NCI-H2107 (cell line): ENCODE results near the gene TUBG2.
A peak's percentile ranks its signal among the peaks of the same experiment; 100 is the strongest.

Experiments
- DNase-seq: peaks from one replicate; lab custom pipeline; 2025; lab: John Stamatoyannopoulos, UW

Gene TUBG2

GRCh38 chr17:42677012-42677857 is 18.2 kb downstream of the TUBG2 start:
- peak; percentile 98 for DNase-seq

DNA sequence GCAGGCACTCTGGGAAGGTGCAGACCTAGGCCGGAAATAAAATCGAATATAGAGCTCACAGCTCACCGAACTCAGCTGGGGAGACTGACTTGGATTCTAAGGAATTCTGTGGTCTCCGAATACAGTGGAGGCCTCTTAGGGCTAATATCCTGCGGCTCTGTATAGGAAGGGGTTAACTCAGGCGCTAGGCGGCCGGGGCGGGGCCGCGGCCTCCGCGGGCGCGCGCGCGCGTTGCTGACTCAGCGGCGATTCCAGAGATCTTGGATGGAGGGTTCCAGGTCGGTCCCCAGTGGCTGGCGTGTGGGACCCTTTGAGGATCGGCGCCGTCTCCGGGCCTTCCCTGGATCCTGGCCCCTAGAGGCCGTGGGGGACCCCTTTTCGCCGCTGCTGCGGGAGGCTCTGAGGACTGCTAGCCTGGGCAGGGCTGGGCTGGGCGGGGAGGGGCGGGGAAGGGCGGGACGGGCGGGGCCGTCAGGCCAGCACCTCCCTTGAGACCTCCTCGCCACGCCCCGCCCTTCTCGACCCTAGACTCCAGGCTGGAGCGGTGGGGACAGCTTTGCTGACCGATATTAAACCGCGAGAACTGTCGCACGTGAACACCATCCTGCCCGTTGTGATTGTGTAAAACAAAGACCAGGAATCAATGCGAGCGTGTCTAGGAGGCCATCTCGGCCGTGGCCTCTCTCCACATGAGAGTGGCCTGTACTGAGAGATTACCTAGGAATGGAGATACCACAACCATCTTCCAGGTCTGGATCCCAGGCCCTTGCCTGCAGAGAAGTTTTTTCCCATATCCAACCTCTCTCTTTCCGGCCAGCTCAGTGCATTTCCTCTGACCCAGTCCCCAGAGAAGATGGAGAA is 19.1 kb downstream of the TUBG2 start:
- peak; percentile 81 for DNase-seq

- peak; percentile 43 for DNase-seq
Observed at GRCh38 chr17:42678951-42679491, 19.9 kb downstream of the TUBG2 start.

DNA sequence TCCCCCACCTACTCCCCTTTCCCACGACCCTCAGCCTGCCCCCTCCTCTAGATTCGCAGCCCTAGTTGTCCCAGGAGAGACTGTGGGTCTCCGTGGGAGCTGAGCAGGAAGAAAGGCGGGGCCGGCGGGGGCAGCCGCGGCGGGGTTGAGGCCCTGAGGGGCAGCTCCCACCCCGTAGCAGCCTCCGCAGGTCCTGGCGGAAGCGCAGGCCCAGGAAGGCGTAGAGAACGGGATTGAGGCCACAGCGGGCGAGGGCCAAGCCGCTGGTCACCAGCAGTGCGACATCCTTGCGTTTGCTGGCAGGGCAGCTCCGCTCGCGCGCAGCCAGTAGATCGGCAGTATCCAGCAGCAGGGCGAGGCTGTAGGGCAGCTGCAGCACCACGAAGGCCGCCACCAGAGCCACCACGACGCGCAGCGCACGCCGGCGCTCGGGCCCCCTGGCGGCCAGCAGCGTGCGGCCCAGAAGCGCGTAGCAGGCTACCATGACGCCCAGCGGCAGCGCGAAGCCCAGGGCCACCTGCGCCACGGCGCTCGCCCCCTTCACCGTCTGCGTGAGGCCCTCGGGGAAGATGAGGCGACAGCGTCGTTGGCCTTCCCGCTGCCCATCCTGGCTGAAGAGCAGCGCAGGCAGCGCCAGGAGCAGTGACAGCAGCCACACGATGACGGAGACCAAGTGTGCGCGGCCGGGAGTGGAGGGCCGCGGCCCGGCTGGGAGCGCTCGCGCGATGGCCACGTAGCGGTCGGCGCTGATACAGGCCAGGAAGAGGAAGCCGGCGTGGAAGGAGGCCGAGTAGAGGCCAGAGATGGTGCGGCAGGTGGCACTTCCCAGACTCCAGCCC is 20.6 kb downstream of the TUBG2 start:
- peak; percentile 41 for DNase-seq

- no peak for DNase-seq
Observed at GRCh38 chr17:42680331-42680808, 21.3 kb downstream of the TUBG2 start.

DNA sequence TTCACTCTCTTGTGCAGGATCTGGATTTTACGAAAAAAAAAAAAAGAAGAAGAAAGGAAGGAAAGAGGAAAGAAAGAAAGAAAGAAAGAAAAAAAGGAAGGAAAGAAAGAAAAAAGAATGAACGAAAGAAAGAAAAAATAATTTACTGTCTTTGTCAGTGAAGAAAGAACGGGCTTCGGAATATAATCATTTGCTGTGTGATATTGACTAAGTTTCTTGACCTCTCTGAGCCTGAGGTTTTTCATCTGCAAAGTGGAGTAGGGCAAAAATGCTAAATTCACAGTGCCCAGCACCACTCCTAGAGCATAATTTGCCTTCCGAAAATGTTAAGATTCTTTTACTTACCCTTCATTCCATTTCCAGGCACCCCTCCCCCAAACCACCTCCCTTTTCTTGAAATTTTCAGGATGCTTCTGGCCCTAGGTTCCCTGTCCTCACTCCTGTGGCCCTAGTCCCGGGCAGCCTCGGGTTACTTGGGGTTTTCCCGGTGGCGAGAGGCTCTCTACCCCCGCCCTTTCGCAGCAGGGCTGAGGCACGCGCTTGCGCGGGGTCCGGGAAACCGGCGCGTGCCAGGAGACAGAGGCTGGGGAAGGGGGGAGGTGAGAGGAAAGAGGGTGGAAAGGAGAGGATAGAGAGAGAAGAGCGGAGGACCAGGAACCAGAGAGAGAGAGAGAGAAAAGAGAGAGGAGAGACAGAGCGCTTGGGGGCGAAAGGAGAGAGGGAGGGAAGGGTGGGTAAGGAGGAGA is 23.1 kb downstream of the TUBG2 start, which contains the start of gene CNTNAP1:
TSS of gene CNTNAP1 (plus strand) at position 556 of the 746 bp plus-strand sequence. CDS start 299 bp downstream, outside the sequence.
- peak; percentile 17 for DNase-seq

- DNase-seq, result peak; percentile 30
Observed at GRCh38 chr17:42682722-42683403, 23.8 kb downstream of the TUBG2 start.

- DNase-seq, result no peak
Observed at GRCh38 chr17:42683407-42684034, 24.4 kb downstream of the TUBG2 start.

DNA sequence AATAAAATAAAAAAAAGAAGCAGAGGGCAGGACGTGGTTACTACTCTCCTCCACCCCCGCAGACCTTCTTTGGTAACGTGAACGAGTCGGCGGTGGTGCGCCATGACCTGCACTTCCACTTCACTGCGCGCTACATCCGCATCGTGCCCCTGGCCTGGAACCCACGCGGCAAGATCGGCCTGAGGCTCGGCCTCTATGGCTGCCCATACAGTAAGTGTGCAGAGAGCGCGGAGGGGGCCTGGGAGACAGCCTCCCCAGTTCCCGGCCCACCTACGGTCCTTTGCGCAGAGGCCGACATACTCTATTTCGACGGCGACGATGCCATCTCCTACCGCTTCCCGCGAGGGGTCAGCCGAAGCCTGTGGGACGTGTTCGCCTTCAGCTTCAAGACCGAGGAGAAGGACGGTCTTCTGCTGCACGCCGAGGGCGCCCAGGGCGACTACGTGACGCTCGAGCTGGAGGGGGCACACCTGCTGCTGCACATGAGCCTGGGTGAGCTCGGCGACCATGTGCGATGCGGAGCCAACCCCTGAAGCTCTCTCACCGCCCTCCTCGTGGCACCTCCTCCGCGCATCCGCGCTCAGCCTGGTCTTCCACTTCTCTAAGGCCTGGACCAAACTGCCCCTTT is 26.0 kb downstream of the TUBG2 start:
- no peak for DNase-seq

DNA sequence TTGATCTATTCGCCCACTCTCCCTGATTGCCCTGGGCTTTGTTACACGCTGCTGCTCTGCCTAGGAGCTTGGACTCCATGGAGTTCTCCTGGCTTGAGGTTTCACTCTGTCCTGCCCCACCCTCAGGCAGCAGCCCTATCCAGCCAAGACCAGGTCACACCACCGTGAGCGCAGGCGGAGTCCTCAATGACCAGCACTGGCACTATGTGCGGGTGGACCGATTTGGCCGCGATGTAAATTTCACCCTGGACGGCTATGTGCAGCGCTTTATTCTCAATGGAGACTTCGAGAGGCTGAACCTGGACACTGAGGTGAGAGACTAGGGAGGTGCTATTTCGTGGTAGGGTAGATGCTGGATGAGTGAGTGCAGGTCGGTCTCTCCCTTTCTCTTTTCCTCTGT is 26.7 kb downstream of the TUBG2 start:
- no peak for DNase-seq

DNA sequence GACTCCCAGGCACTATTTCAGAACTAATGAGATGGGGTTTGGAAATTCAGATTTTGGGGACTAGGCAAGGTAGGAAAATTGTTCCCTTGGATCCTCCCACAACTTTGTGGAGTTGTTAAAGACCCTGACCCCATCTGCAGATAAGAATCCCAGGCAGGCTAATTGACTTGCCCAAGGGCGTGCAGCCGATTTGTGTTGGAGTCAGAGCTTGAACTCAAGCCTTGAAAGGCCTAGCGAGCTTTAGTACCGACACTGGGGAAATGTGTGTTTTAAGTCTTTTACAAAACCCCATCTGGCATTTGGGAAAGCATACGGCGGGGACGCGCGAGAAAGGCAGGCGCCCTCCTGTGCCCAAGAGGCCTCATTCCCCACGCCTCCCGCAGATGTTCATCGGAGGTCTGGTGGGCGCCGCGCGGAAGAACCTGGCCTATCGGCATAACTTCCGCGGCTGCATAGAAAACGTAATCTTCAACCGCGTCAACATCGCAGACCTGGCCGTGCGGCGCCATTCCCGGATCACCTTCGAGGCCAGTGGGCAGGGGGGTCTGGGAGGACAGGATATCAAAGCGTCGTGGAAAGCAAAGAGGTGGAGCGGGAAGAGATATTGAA is 27.5 kb downstream of the TUBG2 start:
- DNase-seq, result no peak

DNA sequence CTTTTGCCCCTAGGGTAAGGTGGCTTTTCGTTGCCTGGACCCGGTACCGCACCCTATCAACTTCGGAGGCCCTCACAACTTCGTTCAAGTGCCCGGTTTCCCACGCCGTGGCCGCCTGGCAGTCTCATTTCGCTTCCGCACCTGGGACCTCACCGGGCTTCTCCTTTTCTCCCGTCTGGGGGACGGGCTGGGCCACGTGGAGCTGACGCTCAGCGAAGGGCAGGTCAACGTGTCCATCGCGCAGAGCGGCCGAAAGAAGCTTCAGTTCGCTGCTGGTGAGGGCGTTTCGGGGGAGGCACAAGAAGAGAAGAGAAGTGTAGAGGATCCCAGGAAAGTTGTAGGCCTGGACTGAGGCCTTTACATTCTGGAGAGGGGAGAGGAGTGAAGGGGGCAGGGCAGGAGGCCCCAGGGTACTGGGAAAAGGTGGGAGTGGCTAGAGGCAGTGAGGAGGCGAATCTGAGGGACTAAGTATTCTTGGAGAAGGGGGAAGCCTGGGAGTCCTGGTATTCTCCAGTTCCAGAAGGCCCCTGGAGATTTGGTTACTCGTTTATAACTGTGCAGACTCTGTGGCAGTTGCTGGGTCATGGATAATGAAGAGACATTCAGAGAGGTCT is 28.7 kb downstream of the TUBG2 start:
- no peak for DNase-seq

GRCh38 chr17:42690596-42690995 is 31.5 kb downstream of the TUBG2 start:
- DNase-seq, result no peak

DNA sequence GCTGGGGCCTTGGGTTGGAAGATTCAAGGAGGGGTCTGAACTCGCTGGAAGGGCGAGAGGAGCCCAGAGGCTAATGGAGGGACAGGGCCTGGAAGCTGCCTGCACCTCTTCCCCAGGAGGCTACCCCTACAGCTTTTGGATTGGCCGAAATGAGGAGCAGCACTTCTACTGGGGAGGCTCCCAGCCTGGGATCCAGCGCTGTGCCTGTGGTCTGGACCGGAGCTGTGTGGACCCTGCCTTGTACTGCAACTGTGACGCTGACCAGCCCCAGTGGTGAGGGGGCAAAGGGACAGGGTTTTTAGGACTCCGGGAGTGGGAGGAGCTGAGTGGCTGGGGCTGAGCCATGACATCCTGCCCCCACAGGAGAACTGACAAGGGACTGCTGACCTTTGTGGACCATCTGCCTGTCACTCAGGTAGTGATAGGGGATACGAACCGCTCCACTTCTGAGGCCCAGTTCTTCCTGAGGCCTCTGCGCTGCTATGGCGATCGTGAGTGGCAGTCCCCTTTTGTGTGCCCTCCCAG is 32.0 kb downstream of the TUBG2 start:
- DNase-seq, result no peak

- no peak for DNase-seq
Observed at GRCh38 chr17:42692489-42692888, 33.4 kb downstream of the TUBG2 start.

DNA sequence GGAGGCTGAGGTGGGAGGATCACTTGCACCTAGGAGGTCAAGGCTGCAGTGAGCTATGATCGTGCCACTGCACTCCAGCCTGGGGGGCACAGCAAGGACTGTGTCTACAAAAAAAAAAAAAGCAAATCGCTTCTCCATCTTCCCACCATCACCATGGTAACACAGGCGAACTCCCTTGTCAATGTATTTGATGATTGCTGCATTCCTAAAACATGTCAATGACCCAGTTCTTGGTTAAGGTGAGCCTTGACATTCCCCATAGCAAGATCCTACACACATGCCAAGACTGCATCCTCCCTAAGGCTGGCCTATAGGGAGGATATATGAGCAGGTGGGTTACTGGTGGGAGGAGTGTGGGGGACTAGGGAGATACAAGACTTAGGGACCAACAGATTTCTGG is 35.4 kb downstream of the TUBG2 start:
- DNase-seq, result no peak

- DNase-seq, result no peak
Observed at GRCh38 chr17:42695500-42695899, 36.4 kb downstream of the TUBG2 start.
